HG02981 (cell line): ENCODE measurements around the gene MGAT3.
"Not testable (repeated sequence)": the region's sequence is repeated elsewhere in the genome, so short reads cannot be mapped to it uniquely, and the experiment has no call there.

Experiments
- ATAC-seq: cut with Tn5 transposase; IDR thresholded peaks from one replicate; pipeline ENCODE4 v1.9.1; 2021; ENCODE audit warnings: mild to moderate bottlenecking, moderate library complexity; ENCODE audit not compliant: unreplicated experiment

Gene MGAT3

DNA sequence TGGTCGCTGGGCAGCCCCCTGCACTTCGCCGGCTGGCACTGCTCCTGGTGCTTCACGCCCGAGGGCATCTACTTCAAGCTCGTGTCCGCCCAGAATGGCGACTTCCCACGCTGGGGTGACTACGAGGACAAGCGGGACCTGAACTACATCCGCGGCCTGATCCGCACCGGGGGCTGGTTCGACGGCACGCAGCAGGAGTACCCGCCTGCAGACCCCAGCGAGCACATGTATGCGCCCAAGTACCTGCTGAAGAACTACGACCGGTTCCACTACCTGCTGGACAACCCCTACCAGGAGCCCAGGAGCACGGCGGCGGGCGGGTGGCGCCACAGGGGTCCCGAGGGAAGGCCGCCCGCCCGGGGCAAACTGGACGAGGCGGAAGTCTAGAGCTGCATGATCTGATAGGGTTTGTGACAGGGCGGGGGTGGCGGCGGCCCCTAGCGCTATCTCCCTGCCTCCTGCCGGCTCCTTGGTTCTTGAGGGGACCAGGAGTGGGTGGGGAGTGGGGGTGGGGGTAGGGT, 31.8 kb downstream of the MGAT3 start:
- ATAC-seq, result no peak

DNA sequence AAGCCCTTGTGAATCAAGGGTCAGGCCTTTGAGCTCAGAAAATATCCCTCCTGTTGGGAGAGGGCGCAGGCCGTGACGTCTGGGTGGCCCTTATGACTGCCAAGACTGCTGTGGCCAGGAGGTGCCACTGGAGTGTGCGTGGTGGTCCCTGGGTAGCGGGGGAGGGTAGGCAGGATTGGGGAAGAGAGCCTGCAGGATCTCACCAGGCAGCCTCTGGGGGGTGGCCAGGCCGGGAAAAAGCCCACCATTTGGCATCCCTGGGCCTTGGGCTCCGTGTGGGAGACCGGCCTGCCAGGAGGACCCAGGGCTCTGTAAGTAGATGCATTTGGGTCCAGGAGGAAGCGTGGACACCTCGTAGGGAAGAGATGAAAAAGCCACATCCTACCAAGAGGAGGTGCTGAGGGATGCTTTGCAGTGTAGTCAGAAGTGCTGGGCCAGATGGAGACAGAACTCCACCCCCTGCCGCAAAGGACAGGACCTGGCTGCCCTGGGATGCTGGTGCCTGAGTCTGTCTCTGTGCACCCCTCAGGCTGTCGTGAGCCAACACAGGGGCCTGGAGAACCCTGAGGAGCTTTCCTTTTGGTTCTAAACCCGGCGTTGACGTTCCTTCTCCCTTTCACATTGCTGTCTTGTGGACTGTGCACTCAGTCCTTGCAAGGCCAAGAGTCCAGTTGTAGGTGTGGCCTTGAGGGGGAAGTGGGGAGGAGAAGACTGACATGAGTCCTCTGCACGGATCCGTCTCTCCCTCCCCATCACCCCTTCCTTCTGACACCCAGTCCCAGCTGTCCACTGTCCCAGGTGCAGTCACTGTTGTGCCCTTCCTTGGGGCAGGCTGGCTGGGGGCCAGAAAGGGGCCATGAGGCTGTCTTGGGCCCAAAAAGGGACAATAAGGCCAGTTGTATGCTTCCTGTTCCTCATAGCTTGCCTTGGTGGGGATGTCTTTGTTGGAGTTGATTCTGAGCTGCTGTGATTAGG, 32.6 kb downstream of the MGAT3 start:
- ATAC-seq, result no peak

DNA sequence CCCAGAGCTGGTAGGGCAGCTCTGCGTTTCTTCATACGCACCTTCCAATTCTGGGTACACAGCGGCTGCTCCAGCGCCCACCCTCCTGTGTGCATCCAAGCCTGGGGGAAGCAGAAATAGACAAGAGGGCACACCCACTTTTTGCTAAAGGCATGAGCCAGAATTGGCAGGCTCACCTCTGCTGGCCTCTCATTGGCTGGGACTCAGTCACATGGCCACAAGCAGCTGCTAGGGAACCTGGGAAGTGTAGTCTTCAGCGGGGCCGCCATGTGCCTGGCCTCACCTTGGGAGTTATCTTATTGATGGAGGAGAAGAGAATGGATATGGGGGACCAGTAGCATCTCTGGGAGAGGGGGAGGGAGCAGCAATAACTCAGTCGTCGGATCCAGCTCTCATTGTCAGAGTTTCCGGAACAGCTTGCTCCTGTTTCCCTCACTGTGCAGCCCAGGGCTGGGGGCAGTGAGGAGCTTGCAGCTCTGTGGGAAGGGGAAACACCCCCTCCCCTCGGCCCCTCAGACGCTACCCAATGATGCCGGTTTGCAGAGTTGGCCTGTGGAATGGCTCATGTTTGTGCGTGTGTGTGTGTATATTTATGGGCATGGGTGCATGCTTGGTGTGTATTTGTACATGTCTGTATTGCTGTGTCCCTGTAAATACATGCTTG, 33.5 kb downstream of the MGAT3 start:
- peak; percentile 61 for ATAC-seq

DNA sequence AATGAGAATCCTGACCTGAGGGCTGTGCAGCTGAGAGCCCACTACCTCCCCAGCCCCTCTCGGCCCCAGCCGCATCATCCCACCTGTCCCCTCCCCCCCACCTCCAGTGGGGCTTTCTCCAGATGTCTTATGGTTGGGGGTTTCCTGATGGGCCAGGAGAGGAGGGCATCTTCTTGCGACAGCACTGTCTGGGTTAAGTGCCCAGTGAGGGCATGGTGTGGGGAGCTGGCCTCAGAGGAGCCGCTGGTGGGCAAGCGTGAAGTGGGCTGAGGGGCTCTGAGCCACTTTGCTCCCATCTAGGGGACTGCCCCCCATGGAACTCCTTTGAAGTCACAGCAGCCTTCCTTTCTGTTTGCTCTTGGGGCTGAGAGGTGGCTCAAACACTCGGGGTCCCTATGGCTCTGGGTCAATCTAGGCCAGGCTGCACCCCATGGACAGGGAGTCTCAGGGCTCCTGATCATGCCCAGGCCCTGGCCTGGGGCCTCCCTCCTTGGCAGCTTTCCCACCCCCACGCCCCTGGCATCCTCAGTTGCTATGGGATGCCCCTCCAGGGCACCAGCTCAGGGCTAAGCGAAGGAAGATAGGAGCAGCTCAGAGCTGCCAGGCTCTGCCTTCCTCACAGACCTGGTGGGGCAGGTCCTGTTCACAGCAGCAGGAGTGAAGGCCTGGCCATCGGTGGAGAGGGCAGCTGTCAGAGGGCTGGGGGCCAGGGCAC, 34.3 kb downstream of the MGAT3 start:
- ATAC-seq, result no peak

DNA sequence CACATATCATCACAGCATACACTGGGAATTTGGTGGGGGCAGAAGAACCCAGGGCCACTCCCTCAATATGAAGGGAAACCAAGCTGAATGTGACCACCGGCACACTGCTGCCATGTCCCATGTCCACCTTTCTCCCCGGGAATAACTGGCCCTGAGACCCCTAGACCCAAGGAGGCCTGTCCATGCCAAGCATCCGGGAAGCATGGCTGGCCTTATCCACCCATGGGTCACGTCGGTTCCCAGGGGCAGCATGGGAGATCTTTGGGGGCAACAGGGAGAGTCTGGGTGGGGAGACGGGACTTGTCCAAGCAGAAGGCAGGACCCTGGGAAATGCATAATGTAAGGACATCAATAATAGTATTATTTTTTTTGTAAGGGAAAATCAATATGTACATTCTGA, 34.9 kb downstream of the MGAT3 start:
- ATAC-seq, result no peak

DNA sequence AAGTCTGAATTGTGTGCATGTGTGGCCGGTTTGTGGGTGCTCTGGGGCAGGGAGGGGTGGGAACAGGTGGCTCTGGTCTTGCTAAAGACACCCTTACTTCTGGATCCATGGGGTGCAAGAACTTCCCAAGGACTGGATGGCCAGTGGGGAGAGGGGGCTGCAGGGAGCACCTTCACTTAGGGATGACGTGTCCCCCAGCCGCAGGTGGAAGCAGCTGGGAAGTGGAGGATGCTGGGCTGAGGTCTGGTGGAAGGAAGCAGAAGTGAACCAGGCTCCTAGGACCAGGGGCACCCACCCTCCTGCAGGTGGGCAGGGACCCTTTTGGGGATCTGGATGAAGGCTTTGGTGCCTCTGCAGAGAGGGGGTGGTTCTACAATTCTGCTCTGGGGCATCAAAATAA, 35.4 kb downstream of the MGAT3 start:
- ATAC-seq, result no peak

DNA sequence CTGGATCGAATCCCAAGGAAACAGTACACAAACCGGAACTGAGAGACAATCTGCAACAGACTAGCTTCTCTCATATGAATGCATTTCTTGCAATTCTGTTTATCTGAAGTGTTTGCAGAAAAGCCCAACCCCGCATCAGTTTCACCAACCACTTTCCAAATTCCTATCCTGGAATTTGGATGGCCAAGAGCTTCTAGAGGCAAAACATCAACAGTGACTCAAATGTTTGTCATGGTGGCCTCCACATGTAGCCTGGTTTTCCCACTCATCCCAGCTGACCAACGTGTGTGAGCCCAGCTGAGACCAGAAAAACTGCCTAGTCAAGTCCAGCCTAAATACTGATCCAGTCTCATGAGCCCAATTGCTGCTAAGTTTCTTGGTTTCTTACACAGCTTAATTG, 36.9 kb downstream of the MGAT3 start:
- ATAC-seq, result no peak

DNA sequence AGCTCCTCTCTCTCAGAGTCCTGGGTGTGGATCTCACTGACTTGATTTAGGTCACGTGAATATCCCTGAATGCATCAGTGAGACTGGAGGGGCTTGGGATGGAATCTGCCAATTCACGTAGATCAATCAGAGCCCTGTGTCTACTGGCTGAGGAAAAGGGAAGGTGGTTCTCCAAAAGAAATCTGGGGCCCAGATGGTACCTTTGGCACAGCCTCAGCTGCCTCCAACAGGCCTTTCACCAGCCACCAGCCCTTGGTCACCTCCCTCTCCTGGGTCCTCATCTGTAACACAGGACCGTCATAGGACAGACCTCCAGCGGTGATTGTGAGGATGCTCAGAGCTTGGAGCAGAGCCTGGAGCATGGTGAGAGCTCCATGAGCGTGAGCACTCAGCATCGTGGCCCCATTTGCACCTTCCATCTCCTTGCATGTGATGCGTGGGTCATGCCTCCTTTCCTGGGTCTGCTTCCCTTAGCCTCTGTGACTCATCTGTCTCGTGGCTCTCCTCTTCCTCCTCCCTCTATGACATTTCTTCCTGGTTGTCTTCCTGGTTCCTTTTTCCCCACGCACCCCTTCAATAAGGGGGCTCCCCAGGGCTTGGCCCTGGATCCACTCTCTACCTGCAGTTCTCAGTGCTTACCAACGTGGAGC, 37.8 kb downstream of the MGAT3 start:
- no peak for ATAC-seq

DNA sequence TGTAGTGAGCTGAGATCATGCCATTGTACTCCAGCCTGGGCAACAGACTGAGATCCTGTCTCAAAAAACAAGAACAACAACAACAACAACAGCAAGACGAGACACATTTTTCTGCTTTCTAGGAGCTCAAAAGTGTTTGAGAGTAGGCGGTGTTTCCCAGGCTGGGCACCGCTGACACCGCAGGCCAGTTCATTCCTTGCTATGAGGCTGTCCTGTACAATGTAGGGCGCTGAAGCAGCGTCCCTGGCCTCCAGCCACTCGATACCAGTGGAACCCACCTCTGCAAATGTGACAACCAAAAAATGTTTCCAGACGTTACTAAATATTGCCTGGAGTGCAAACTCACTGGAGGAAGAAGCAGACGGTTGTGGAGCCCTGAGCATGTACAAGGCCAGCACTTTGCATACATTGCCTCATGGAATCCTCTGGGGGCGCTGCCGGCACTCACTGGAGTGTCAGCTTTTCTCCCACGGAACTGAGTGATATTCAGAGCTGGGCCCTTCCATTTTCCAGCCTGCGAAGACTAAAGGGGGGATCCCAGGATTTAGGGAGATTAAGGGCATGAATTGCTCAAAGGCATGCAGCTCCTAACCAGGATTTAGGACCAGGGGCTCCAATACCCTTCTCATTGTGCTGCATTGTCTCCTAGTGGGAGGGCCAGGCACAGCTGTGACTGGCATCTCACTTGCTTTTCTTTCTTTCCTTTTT, 39.5 kb downstream of the MGAT3 start:
- no peak for ATAC-seq

DNA sequence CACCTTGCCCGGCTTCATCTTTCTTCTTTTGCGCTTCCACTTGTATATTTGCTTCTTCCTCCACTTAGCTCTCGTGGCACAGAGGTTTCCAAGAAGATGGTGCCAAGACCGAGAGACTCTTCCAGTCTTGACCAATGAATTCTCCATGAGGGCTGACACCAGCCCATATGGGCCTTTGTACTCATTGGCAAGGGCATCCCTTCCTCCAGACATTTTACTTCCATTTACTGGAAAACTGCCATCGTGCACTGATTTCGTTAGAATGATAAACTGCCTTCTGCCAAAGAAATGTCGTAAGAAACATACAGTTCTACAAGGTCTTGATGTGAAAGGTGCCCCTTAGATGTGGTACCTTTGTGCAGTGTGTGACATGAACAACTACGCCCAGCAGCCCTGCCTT, 40.6 kb downstream of the MGAT3 start:
- no peak for ATAC-seq

DNA sequence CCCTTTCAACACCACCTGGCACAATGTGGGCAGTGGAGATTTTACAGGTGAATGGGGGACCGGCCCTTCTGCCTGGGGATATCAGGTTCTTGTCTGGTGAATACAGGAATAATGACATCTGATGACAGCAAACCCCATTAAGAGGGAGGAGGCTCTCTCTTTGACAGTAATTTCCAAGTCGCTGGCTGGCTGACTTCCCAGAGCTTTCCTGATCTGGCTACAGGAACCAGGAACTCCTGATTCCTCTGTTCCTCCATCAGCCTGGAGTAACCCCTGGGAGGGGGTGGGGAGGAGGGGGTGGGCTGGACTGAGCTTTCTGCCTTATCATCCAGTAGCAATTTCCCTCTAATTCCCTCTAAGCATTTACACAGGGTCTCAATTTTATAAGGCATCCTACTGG, 41.6 kb downstream of the MGAT3 start:
- ATAC-seq, result no peak

DNA sequence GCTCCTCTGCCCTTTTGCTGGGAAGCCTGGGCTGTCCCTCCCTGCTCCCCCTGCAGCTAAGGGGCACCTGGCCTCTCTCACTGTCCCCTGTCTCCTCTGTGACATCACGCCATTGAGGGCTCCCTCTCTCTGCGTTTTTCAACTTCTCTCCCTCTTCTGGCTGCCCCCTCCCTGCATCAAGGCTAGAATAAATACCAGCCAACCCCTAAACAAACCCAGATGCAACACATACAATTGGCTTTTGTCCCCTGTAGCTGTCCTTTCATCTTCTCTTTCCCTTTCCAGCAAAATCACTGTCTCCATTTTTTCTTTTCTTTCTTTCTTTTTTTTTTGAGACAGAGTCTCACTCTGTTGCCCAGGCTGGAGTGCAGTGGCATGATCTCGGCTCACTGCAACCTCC, 42.0 kb downstream of the MGAT3 start:
- ATAC-seq, result no peak

DNA sequence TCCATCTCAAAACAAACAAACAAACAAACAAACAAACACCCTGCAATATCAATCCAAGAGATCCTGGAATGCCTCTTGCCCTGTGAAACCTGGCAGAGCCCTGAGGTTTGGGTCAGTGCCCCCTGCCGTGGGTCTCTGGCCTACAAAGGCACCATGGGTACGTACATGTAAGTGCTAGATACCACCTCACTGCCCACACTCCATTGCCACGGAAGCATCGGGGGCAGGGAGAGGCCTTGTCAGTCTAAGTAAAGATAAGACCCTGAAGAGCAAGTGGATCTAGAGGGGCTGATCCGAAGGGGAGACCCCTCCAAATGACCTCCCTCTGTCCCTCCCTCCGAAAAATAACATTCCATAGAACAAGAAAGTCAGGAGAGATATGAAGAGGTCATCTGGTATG, 43.3 kb downstream of the MGAT3 start:
- ATAC-seq, result no peak

DNA sequence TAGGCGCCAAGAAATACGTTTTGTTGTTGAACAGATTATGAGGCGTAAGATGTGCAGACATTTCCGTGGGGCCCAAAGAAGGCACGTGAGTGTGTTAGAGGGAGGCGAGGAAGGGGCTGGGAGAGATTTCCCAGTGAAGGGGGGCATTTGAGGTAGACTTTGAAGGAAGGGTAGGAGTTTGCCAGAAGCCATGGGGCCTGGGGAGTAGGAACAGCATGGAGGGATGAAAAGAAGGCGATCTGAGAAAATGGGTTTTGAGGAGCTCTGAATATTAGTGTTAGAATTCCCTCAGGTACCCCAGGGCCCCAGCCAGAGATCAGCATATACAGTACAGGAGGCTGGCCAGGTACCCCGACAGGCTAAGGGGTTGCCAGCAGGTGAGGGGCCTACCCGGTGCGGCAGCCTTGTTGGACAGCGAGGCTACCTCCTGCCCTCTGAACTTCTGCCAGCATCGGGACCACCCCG, 44.9 kb downstream of the MGAT3 start:
- ATAC-seq, result no peak

DNA sequence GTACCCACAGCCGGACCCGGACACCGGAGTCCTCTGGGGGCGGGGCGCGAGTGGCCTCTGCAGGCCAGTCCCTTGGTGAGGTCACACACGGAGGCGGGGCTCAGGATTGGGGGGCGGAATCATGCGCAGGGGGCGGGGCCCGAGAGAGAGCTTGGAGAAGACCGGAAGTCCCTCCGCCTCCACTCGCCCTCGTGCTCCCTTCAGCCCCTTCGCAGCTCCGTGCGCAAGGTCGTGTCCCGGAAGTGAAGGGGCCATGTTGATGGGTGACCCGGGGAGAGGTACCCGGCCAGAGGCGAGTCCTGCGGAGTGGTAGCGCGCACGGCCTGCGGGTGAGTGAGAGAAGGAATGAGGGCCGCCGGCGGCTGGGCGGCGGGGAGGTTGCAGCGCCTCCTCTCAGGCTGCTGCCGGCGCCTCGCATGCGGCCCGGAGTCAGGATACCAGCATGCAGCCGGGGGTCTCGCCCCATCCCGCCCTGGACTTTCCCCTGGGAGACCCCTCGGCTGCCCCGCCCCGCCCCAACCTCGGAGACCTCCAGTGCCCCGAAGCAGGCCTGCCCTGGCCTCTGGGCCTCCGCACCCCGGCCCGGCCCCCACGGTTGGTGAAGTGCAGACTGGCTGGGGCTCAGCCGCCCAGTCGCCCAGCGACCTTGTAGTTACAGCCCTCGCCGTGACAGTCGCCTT, 45.4 kb downstream of the MGAT3 start, which contains the start of gene MIEF1:
Gene MIEF1, plus strand, starts transcription at position 182 of the 680 bp plus-strand sequence. CDS start 9,005 bp downstream, outside the sequence.
- ATAC-seq, result peak; percentile 93

DNA sequence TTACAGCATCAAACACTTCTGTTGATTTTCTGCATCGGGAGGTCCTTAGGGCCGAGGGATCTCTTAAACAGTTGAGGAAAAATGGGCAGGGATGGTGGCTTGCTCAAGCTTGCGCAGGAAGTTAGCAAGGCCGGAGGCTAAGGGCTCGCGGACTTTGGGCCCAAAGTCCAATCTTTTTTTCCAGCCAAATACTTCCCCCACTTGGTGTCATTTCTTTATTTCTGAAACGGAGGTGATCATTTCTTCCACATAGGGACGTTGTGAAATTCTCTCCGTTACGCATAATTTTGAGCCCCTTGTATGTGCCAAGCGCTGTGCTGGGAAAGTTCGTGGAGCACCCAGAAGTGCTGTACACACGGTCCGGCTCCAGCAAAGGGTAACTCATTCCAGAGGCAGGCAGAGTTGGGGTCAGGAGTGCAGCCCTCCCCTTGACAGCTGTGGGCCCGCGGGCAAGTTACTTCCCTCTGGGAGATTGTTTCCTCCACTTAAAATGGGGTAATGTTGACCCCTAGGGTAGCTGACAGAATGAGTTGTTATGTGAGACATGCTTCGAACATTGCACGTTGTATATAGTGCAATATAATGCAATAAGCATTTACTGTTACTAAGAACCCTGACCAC, 46.1 kb downstream of the MGAT3 start:
- no peak for ATAC-seq

DNA sequence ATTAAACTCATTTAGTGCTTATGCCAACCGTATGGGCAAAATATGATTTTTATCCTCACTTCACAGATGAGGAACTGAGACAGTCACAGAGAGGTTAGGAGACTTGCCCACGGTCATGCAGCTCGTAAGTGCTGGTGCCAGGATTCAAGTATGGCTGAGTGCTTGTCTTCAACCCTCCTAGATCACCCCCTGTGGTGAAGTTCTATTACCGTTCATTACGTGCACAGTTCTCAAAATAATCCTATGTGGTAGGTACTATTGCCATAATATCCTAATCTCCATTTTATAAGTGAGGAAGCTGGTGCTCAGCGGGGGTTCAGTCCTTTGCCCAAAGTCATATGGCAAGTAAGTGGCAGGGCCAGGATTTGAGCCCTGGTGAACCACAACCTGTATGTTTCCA, 46.8 kb downstream of the MGAT3 start:
- no peak for ATAC-seq

DNA sequence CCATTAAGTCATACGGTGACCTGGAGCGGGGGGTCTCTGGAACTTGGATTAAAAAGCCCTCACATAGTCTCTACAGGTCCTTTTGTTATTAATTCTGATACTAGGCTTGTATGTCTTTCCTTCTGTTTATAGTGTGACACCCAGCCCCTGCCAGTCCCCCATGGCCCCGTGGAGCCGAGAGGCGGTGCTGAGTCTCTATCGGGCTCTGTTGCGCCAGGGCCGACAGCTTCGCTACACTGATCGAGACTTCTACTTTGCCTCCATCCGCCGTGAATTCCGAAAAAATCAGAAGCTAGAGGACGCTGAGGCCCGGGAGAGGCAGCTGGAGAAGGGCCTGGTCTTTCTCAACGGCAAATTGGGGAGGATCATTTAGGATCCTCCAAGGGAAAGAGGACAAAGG, 47.3 kb downstream of the MGAT3 start:
- ATAC-seq, result no peak

DNA sequence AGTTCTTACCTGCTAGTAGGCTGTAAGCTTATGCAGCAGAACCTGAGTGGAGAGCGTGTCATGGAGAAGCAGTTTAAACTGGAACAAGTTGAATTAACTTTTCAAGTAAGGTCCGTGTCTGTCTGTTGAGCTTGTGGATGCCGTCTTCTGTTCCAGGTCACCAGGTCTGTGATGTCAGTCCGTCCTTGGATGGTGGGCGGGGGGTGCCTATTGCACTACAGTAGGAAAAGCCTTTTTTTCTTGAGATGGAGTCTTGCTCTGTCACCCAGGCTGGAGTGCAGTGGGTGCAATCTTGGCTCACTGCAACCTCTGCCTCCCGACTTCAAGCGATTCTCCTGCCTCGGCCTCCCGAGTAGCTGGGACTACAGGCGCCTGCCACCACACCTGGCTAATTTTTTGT, 50.2 kb downstream of the MGAT3 start:
- not testable (repeated sequence) for ATAC-seq
